ENCODE data around the gene AMN. TPM values are rescaled to one million over a fixed set of nuclear protein-coding genes. Genes with fewer than 3 reads are reported as not detected.

Gene AMN
- total and polyA plus RNA-seq, 9 donors: 0.21 to 11.7 (median 0.56) TPM

GRCh38 chr14:102953100-102953499 lies 30.6 kb downstream of the AMN start:
- DNase-seq: no peak
- Histone ChIP-seq H3K4me1 (ENCODE audit: control insufficient read depth, insufficient read depth, low read length) (peaks cover 28% of the 10 kb centered on the region), H3K36me3 (ENCODE audit: control insufficient read depth, insufficient read depth, low read length) (peaks cover 80% of the 10 kb centered on the region), H3K27me3 (ENCODE audit: control insufficient read depth, insufficient read depth, low read length) (no peaks in the 10 kb centered on the region), H3K27ac (ENCODE audit: low read length) (no peak overlapping the region), H3K9me3 (replicated peaks; ENCODE audit: control insufficient read depth, low read depth, low read length) (no peaks in the 10 kb centered on the region), H3K4me3 (ENCODE audit: low read length) (no peak overlapping the region)
- 82% methylated on average over 13 of the region's 15 CpGs for WGBS (ENCODE audit: insufficient coverage)

- Histone ChIP-seq H3K36me3 (ENCODE audit: control insufficient read depth, insufficient read depth, low read length) (peaks cover 81% of the 10 kb centered on the region), H3K27ac (ENCODE audit: low read length) (no peak overlapping the region), H3K9me3 (replicated peaks; ENCODE audit: control insufficient read depth, low read depth, low read length) (no peaks in the 10 kb centered on the region), H3K4me1 (ENCODE audit: control insufficient read depth, insufficient read depth, low read length) (peaks cover 21% of the 10 kb centered on the region), H3K4me3 (ENCODE audit: low read length) (no peak overlapping the region), H3K27me3 (ENCODE audit: control insufficient read depth, insufficient read depth, low read length) (no peaks in the 10 kb centered on the region)
- 94% methylated on average over 17 of the region's 18 CpGs for WGBS (ENCODE audit: insufficient coverage)
- no peak for DNase-seq
Measured at GRCh38 chr14:102954081-102954789, 31.8 kb downstream of the AMN start.

DNA sequence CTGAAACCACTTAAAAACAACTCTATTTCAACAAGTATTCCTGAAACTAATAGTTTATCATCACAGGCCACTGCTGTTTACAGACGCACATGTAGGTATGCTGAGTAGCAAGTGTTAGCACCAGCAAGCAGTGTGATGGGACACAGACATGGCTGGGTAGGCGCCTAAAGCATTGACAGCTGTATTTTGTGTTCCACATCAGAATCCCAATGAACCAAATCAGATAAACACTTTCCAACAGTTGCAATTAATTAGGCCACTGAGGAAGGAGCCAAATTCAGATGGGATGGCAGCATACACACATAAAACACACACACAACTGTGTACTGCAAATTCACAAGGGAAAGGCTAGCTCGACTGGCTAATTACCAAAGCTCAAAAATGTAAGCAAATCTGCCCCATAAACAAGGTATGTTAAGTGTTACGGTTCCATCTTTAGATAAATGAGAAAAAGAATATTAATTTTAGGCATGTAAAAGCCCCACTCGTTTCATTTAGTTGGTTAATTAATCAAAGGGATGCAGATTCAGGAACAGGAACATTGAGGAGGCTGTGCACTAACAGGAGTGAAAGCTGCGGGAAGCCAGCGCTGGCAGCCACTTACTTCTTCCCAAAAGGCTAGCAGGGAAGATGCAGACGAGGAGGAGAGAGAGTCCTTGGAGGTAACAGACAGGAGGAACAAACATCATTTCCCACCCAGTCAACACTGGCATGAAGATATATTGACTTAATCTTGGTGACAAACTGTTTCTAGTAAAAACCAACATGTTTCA lies 33.4 kb downstream of the AMN start:
- Histone ChIP-seq H3K27me3 (ENCODE audit: control insufficient read depth, insufficient read depth, low read length) (no peaks in the 10 kb centered on the region), H3K36me3 (ENCODE audit: control insufficient read depth, insufficient read depth, low read length) (peaks cover 80% of the 10 kb centered on the region), H3K4me3 (ENCODE audit: low read length) (no peak overlapping the region), H3K4me1 (ENCODE audit: control insufficient read depth, insufficient read depth, low read length) (peaks cover 7% of the 10 kb centered on the region), H3K27ac (ENCODE audit: low read length) (no peak overlapping the region), H3K9me3 (replicated peaks; ENCODE audit: control insufficient read depth, low read depth, low read length) (no peaks in the 10 kb centered on the region)
- WGBS (ENCODE audit: insufficient coverage): 86% methylated on average over 2 of the region's 8 CpGs
- DNase-seq: no peak

- no peak for DNase-seq
- Histone ChIP-seq H3K36me3 (ENCODE audit: control insufficient read depth, insufficient read depth, low read length) (peaks cover 83% of the 10 kb centered on the region), H3K4me3 (ENCODE audit: low read length) (no peak overlapping the region), H3K27ac (ENCODE audit: low read length) (no peak overlapping the region), H3K9me3 (replicated peaks; ENCODE audit: control insufficient read depth, low read depth, low read length) (no peaks in the 10 kb centered on the region), H3K4me1 (ENCODE audit: control insufficient read depth, insufficient read depth, low read length) (peaks cover 2% of the 10 kb centered on the region), H3K27me3 (ENCODE audit: control insufficient read depth, insufficient read depth, low read length) (no peaks in the 10 kb centered on the region)
- 87% methylated on average over 10 of the region's 10 CpGs for WGBS (ENCODE audit: insufficient coverage)
Measured at GRCh38 chr14:102957222-102957621, 34.8 kb downstream of the AMN start.

DNA sequence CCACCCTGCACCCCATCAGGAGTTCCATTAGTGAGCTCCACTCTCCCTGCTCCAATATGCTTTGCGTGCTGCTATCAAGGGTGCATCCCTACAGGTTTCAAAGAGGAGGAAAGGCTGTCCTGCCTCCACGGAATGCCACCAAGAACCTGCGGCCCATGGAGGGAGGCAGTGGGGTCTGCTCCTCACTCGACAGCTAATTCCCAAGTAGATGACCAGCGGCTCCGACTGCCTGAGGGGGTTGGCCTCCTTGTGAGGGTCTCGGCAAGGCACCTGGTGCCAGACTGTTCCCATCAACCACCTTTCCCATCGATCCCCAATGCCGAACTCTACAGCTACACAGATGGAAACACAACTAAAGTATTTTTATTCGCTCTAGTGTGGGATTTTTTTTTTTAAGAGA lies 36.0 kb downstream of the AMN start:
- Histone ChIP-seq H3K9me3 (replicated peaks; ENCODE audit: control insufficient read depth, low read depth, low read length) (no peaks in the 10 kb centered on the region), H3K27me3 (ENCODE audit: control insufficient read depth, insufficient read depth, low read length) (no peaks in the 10 kb centered on the region), H3K4me1 (ENCODE audit: control insufficient read depth, insufficient read depth, low read length) (no peaks in the 10 kb centered on the region), H3K4me3 (ENCODE audit: low read length) (no peak overlapping the region), H3K27ac (ENCODE audit: low read length) (no peak overlapping the region), H3K36me3 (ENCODE audit: control insufficient read depth, insufficient read depth, low read length) (peaks cover 81% of the 10 kb centered on the region)
- DNase-seq: no peak
- 87% methylated on average over 7 of the region's 10 CpGs for WGBS (ENCODE audit: insufficient coverage)

GRCh38 chr14:102962111-102962627 lies 39.7 kb downstream of the AMN start:
- H3K27me3 ChIP-seq (ENCODE audit: control insufficient read depth, insufficient read depth, low read length): no peaks in the 10 kb centered on the region
- peaks cover 7% of the 10 kb centered on the region for H3K4me1 ChIP-seq (ENCODE audit: control insufficient read depth, insufficient read depth, low read length)
- DNase-seq: no peak
- H3K27ac ChIP-seq (ENCODE audit: low read length): no peak overlapping the region
- H3K36me3 ChIP-seq (ENCODE audit: control insufficient read depth, insufficient read depth, low read length): peaks cover 80% of the 10 kb centered on the region
- WGBS (ENCODE audit: insufficient coverage): 86% methylated on average over 6 of the region's 9 CpGs
- H3K4me3 ChIP-seq (ENCODE audit: low read length): no peak overlapping the region
- no peaks in the 10 kb centered on the region for H3K9me3 ChIP-seq (replicated peaks; ENCODE audit: control insufficient read depth, low read depth, low read length)

- H3K4me1 ChIP-seq (ENCODE audit: control insufficient read depth, insufficient read depth, low read length): peaks cover 26% of the 10 kb centered on the region
- H3K36me3 ChIP-seq (ENCODE audit: control insufficient read depth, insufficient read depth, low read length): peaks cover 75% of the 10 kb centered on the region
- no peaks in the 10 kb centered on the region for H3K9me3 ChIP-seq (replicated peaks; ENCODE audit: control insufficient read depth, low read depth, low read length)
- no peak for DNase-seq
- 96% methylated on average over 34 of the region's 39 CpGs for WGBS (ENCODE audit: insufficient coverage)
- H3K4me3 ChIP-seq (ENCODE audit: low read length): no peak overlapping the region
- H3K27me3 ChIP-seq (ENCODE audit: control insufficient read depth, insufficient read depth, low read length): no peaks in the 10 kb centered on the region
- no peak overlapping the region for H3K27ac ChIP-seq (ENCODE audit: low read length)
Measured at GRCh38 chr14:102964152-102964730, 41.8 kb downstream of the AMN start.

DNA sequence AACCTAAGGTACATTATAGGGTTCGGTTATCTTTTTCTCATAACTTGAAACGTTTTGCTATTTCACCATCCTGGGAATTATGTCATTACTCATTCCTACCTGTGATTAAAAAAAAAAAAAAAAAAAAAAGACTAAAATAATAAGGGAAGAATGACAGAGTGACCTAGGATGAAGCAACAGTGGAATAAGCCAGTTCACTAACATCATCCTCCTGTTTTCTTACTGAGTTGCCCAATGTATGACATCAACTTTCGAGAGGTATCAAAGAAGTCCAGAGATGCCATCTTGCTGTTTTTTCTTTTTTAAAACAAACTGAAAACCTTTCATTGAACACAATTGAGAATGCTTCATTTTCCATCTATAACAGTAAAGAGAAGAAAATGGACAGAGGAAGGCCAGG lies 42.8 kb downstream of the AMN start:
- DNase-seq: no peak
- WGBS (ENCODE audit: insufficient coverage): no CpG with 5 or more reads among the region's 3 CpGs
- Histone ChIP-seq H3K27me3 (ENCODE audit: control insufficient read depth, insufficient read depth, low read length) (no peaks in the 10 kb centered on the region), H3K9me3 (replicated peaks; ENCODE audit: control insufficient read depth, low read depth, low read length) (no peaks in the 10 kb centered on the region), H3K4me1 (ENCODE audit: control insufficient read depth, insufficient read depth, low read length) (peaks cover 36% of the 10 kb centered on the region), H3K4me3 (ENCODE audit: low read length) (no peak overlapping the region), H3K27ac (ENCODE audit: low read length) (no peak overlapping the region), H3K36me3 (ENCODE audit: control insufficient read depth, insufficient read depth, low read length) (peaks cover 76% of the 10 kb centered on the region)

GRCh38 chr14:102965971-102966655 lies 43.6 kb downstream of the AMN start:
- DNase-seq: no peak
- no peak overlapping the region for H3K27ac ChIP-seq (ENCODE audit: low read length)
- H3K9me3 ChIP-seq (replicated peaks; ENCODE audit: control insufficient read depth, low read depth, low read length): no peaks in the 10 kb centered on the region
- H3K4me3 ChIP-seq (ENCODE audit: low read length): no peak overlapping the region
- no peaks in the 10 kb centered on the region for H3K27me3 ChIP-seq (ENCODE audit: control insufficient read depth, insufficient read depth, low read length)
- 85% methylated on average over 14 of the region's 20 CpGs for WGBS (ENCODE audit: insufficient coverage)
- peaks cover 36% of the 10 kb centered on the region for H3K4me1 ChIP-seq (ENCODE audit: control insufficient read depth, insufficient read depth, low read length)
- H3K36me3 ChIP-seq (ENCODE audit: control insufficient read depth, insufficient read depth, low read length): peaks cover 73% of the 10 kb centered on the region

Measured in muscle of leg (tissue), 11 donors.